HG02642 (cell line): ENCODE results near the gene ZCCHC14.

Experiments used
- ATAC-seq: cut with Tn5 transposase; IDR thresholded peaks from one replicate; pipeline ENCODE4 v1.9.1; 2021; ENCODE audit warnings: mild to moderate bottlenecking; ENCODE audit not compliant: unreplicated experiment, poor library complexity

Gene ZCCHC14

DNA sequence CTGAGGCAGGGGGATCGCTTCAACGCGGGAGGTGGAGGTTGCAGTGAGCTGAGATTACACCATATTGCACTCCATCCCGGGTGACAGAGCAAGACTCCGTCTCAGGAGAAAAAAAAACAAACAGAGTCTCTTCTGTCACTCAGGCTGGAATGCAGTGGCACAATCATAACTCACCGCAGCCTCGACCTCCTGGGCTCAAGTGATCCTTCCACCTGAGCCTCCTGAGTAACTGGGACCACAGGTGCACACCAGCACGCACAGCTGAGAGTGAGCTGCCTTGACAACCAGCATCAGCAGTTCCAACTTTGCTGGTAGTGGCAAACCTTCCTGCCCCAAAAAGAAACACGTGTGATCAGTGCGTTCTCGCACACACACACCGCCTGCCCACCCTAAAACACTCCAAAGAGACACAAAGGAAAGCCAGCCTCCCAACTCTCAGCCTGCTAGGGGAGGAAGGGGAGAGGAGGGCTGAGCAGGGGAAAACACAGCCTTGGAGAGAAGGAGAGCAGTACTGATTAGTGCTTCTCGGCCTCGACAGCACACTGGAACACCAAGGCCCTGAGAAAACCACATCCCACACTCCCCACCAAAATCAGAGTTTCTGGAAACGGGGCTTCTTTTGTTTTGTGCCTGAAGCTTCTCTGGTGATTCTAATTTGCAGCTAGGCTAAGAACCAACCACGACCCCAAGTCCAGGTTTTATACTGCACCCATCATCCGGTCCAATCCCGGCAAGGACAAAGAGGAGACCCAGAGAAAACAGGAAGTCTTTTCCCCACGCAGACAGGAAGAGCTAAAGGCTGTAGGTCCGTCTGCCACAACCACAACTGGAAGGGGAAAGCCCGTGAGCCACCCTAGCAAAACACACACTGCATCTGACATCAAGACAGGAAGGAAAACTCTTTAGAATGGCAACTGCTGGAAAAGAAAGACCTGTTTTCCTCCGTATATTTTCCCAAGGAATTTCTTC is 28.8 kb downstream of the ZCCHC14 start:
- peak; percentile 34 for ATAC-seq

DNA sequence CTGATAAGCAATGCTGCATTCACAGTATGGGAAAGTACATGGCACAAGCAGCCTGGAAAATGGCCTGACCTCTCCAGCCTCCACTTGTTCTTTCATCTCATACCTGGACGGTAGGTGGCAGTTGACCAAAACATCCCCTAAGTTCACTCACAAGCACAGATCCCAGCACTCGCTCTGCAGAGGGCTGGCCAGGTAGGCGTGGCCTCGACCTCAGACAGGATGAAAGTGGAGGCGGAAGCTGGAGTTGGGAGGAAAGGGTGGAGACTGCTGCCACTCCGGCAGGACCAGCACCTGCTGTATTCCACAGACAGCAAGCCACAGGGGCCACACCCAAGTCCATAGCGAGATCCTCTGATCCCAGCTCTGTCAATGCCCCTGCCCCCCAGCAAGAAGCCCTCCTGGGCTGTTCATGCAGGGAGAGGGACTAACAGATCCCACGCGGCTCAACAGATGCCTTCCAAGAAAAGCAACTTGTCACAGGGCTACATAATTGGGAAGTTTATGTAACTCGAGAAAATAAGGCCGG is 31.3 kb downstream of the ZCCHC14 start:
- ATAC-seq = no peak

GRCh38 chr16:87460936-87461335 is 31.9 kb downstream of the ZCCHC14 start:
- no peak for ATAC-seq

DNA sequence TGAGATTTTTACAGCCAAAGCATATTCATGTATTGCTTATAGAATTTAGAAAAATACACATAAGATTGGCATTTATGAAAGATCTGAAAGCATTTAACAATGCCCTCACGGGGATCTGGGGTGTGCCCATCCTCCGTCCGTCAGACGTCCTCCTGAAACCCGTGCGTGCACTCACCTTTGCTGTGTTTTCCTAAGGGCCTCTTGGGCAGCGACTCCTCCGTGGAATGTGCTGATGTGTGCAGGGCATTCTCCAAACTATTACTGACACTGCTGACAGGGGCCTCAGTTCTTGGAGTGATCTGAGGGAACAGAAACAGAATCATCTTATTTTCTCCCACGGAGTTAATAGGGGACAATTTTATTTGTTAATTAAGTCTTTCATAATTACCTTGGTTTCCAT is 33.0 kb downstream of the ZCCHC14 start:
- no peak for ATAC-seq

- no peak for ATAC-seq
Observed at GRCh38 chr16:87459027-87459426, 33.8 kb downstream of the ZCCHC14 start.

- ATAC-seq = no peak
Observed at GRCh38 chr16:87458424-87458915, 34.4 kb downstream of the ZCCHC14 start.

GRCh38 chr16:87457709-87458423 is 35.0 kb downstream of the ZCCHC14 start:
- ATAC-seq = no peak

DNA sequence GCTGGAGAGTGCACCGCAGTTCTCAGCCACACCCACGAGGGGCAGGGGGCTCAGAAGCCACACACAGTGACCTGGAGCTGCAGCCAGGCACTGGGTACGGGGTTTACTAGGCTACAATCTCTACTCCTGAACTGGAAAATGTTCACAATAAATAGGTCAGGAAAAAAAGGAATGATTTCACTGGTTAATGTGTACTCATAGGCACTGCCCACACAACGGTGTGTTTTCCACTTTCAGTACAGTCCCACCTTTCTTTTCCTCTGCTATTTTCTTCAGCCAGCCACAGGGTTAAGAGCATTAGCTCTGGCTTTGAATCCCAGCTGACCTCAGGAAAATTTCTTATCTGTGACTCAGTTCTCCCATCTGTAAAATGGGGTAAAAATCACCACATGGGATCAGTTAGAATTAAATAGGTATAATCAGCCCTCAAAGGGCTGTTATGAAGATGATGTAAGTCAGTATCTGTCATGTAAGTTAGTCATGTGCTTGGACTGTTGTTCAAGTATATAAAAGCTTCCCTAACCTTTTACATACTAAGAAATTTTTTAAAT is 35.7 kb downstream of the ZCCHC14 start:
- no peak for ATAC-seq

GRCh38 chr16:87454391-87454790 is 38.4 kb downstream of the ZCCHC14 start:
- ATAC-seq = no peak

- no peak for ATAC-seq
Observed at GRCh38 chr16:87453326-87453725, 39.5 kb downstream of the ZCCHC14 start.

GRCh38 chr16:87451563-87452210 is 41.1 kb downstream of the ZCCHC14 start:
- ATAC-seq = no peak

DNA sequence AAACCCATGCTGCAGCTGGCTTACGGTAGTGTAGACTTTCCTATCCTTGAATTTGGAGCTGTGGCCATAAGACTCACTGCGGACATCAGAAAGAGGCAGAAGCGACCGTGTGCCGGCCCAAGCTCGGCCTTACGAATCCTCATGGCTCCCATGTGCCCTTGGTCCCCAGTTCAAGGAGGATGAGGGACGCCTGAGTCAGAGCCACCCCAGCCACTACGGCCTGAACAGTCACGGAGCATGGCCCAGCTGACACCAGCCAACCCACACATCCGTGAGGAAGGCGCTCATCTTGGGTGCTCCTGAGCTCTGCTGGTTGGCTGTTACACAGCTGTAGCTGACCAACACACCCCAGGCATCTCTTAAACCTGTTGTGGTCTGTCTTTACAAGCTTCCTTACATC is 44.0 kb downstream of the ZCCHC14 start:
- no peak for ATAC-seq

DNA sequence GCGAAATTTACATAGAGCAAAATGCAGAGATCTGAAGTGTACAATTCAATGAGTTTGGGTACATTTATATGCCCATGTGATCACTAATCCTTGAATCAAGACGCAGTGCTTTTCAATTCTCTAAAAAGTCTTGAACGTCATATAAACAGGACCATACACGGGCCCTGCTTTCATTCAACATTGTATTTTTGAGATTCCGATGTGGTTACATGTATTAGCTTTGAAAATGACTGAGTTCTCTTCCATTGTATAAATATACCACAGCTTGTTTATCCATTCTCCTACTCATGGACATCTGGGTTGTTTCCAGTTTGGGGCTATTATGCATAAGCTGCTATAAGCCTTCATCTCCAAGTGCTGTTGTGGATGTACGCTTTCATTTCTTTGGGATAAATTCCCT is 45.5 kb downstream of the ZCCHC14 start:
- ATAC-seq = no peak

DNA sequence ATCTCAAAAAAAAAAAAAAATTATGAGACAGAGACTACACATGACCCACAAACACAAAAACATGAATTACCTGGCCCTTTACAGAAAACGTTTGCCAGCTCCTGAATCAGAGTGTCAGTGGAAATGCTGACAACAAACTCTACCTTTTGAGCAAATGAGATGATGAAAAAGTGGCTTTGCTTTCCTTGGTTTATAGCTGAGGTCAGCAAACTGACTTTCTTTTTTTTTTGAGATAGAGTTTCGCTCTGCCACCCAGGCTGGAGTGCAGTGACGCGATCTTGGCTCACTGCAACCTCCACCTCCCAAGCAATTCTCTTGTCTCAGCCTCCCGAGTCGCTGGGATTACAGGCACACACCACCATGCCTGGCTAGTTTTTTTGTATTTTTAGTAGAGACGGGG is 46.3 kb downstream of the ZCCHC14 start:
- no peak for ATAC-seq

DNA sequence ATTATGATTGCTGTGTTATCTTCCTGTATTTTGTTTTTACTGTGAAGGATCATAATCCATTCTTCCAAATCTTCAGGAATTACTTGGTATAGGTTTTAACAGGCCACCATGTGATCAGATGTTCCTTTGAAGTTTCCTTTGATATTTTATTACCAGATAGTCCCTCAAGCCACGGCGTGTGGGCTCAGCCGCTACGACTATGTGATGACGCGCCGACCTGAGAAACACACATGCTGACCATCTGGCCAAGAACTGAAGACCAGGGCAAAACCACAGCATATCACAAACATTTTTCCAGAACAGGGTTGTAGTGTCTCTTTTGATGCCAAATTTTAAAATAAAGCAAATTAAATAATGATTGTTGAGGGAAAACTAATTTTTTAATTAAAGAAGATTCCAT is 47.3 kb downstream of the ZCCHC14 start:
- ATAC-seq = no peak

- no peak for ATAC-seq
Observed at GRCh38 chr16:87443964-87444363, 48.9 kb downstream of the ZCCHC14 start.

GRCh38 chr16:87443016-87443415 is 49.8 kb downstream of the ZCCHC14 start:
- no peak for ATAC-seq

DNA sequence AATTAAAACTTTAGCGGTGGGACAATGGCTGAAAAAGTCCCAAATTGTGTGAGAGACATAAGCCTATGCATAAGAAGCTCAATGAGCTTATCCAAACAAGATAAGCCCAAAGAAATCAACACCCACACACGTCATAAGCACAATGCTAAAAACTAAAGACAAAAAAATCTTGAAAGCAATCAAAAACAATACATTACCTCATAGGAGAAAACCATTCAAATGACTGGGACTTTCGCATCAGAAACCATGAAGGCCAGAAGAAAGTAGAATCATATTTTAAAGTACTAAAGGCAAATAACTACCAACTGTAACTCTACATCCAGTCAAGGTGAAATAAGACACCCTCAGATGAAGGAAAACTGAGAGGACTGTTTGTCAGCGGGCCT is 50.2 kb downstream of the ZCCHC14 start:
- no peak for ATAC-seq

- no peak for ATAC-seq
Observed at GRCh38 chr16:87441886-87442580, 50.8 kb downstream of the ZCCHC14 start.

DNA sequence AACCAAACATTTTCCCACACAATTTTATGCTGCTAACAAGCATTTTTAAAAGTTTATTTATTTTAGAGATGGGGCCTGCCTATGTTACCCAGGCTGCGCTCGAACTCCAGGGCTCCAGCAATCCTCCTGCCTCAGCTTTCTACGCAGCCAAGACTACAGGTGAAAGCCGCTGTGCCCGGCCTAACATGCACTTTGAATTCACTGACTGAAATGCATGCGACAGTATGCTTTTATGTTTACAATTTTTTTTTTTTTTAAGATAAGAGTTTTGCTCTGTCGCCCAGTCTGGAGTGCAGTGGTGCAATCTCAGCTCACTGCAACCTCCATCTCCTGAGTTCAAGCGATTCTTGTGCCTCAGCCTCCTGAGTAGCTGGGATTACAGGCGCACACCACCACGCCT is 52.9 kb downstream of the ZCCHC14 start:
- no peak for ATAC-seq
